B cell (primary cell): Measurements from ENCODE around the gene SLC27A1. TPM values are rescaled to one million over a fixed set of nuclear protein-coding genes. Genes with fewer than 3 reads are reported as not detected.

ENCODE experiments used
- ATAC-seq: fragments of 200-7000 bp; cut with Tn5 transposase; one replicate; pipeline ENCODE4 v1.10.0; 2021; ENCODE audit warnings: low read depth, mild to moderate bottlenecking, moderate number of reproducible peaks, moderate library complexity
- CTCF ChIA-PET: fragments of 350-600 bp; sonication (Branson Sonifier 250); formaldehyde crosslinking; loops from one replicate; lab custom pipeline; 2021; ENCODE audit warnings: antibody characterized with exemption, inconsistent platforms; lab: Charles Lee
- POLR2A ChIA-PET: fragments of 350-600 bp; sonication (Branson Sonifier 250); formaldehyde crosslinking; loops from one replicate; lab custom pipeline; 2021; ENCODE audit warnings: antibody characterized with exemption; lab: Charles Lee
- DNase-seq: peaks from one replicate; pipeline ENCODE4 v3.0.0; 2013
- H2AFZ ChIP-seq: 2 replicates; pipeline ENCODE4 v1.6.1; 2012; ENCODE audit warnings: mild to moderate bottlenecking, low read depth, low read length; ENCODE audit not compliant: insufficient read depth, poor library complexity, severe bottlenecking
- H3K27ac ChIP-seq, 2 donors: 1 replicate in 1 of 2; 2 replicates in 1 of 2; pipeline ENCODE4 v1.5.1; 2012 to 2013; ENCODE audit warnings: low read length in 2 of 2, mild to moderate bottlenecking in 2 of 2, moderate library complexity in 1 of 2
- H3K27me3 ChIP-seq, 4 experiments: fragments of 200-600 bp in 1 of 4; sonication (generic) in 1 of 4; replicated peaks in 1 of 4; 1 replicate in 2 of 4; 2 replicates in 2 of 4; pipeline versions ENCODE4 v1.6.1 to v1.7.0; 2013 to 2016; ENCODE audit warnings: low read length in 3 of 4, mild to moderate bottlenecking in 2 of 4, mixed read lengths in 1 of 4, moderate library complexity in 1 of 4; ENCODE audit not compliant: insufficient read depth in 4 of 4, control insufficient read depth in 3 of 4; ENCODE audit errors: control extremely low read depth in 1 of 4
- H3K36me3 ChIP-seq, 2 experiments: replicated peaks in 1 of 2; 1 replicate in 1 of 2; 2 replicates in 1 of 2; pipeline versions ENCODE4 v1.6.1 to v1.7.1; 2013; ENCODE audit warnings: low read length in 1 of 2; ENCODE audit not compliant: insufficient read depth in 2 of 2, control insufficient read depth in 1 of 2; ENCODE audit errors: control extremely low read depth in 1 of 2, extremely low read depth in 1 of 2
- H3K4me1 ChIP-seq, 2 donors: fragments of 200-600 bp in 1 of 2; sonication (generic) in 1 of 2; 1 replicate in 1 of 2; 2 replicates in 1 of 2; pipeline versions ENCODE4 v1.5.1 to v1.6.1; 2013 to 2017; ENCODE audit warnings: low read length in 2 of 2; ENCODE audit not compliant: control insufficient read depth in 2 of 2, insufficient read depth in 2 of 2
- H3K4me2 ChIP-seq: replicated peaks from 2 replicates; pipeline ENCODE3; 2012; ENCODE audit warnings: mild to moderate bottlenecking, low read depth, low read length; ENCODE audit not compliant: poor library complexity, severe bottlenecking
- H3K4me3 ChIP-seq, 5 experiments: fragments of 200-600 bp in 1 of 5; sonication (generic) in 1 of 5; 1 replicate in 3 of 5; 2 replicates in 2 of 5; pipeline versions ENCODE4 v1.5.1 to v1.7.0; 2011 to 2016; ENCODE audit warnings: low read length in 4 of 5, mild to moderate bottlenecking in 4 of 5, low read depth in 2 of 5, control low read depth in 1 of 5, moderate library complexity in 1 of 5; ENCODE audit not compliant: insufficient read depth in 1 of 5; ENCODE audit errors: control extremely low read depth in 1 of 5, extremely low read depth in 1 of 5
- H3K79me2 ChIP-seq: fragments of 200-600 bp; sonication (generic); one replicate; pipeline ENCODE4 v1.6.0; 2016; ENCODE audit warnings: low read length; ENCODE audit not compliant: control insufficient read depth, insufficient read depth
- H3K9ac ChIP-seq: fragments of 200-600 bp; sonication (generic); 2 replicates; pipeline ENCODE4 v1.6.1; 2017; ENCODE audit warnings: mild to moderate bottlenecking, low read length, moderate library complexity
- H3K9me3 ChIP-seq, 3 donors: one replicate each; pipeline versions ENCODE4 v1.6.1 to v1.7.1; 2013; ENCODE audit warnings: low read length in 2 of 3; ENCODE audit not compliant: control insufficient read depth in 2 of 3, insufficient read depth in 1 of 3; ENCODE audit errors: control extremely low read depth in 1 of 3
- H4K20me1 ChIP-seq: 2 replicates; pipeline ENCODE4 v1.6.0; 2012; ENCODE audit warnings: mild to moderate bottlenecking, low read length; ENCODE audit not compliant: insufficient read depth, control insufficient read depth, poor library complexity, severe bottlenecking
- H3K27ac Mint-ChIP-seq: one replicate; pipeline ENCODE4 v1.8.0; 2021; ENCODE audit warnings: mixed read lengths
- H3K27me3 Mint-ChIP-seq: one replicate; pipeline ENCODE4 v1.8.0; 2021; ENCODE audit warnings: mixed read lengths
- H3K4me1 Mint-ChIP-seq: one replicate; pipeline ENCODE4 v1.8.0; 2021; ENCODE audit warnings: mixed read lengths
- H3K4me3 Mint-ChIP-seq: one replicate; pipeline ENCODE4 v1.8.0; 2021; ENCODE audit warnings: mixed read lengths
- H3K9me3 Mint-ChIP-seq: one replicate; pipeline ENCODE4 v1.8.0; 2022; ENCODE audit warnings: mixed read lengths; ENCODE audit not compliant: insufficient read depth
- CTCF ChIP-seq: fragments of 200-600 bp; IDR thresholded peaks from one replicate; pipeline ENCODE4 v1.8.0; 2022; ENCODE audit warnings: antibody characterized with exemption, mild to moderate bottlenecking
- EZH2 ChIP-seq: IDR thresholded peaks from 2 replicates; pipeline ENCODE4 v1.6.1; 2012; ENCODE audit warnings: borderline replicate concordance, low read depth, mild to moderate bottlenecking, moderate library complexity, low read length; ENCODE audit not compliant: insufficient read depth, poor library complexity, severe bottlenecking
- WGBS: methylation state at CpG from one replicate; pipeline ENCODE4 v1.1.5; 2013; ENCODE audit warnings: missing lambda C conversion rate; ENCODE audit not compliant: insufficient coverage; 5-methylcytosine and 5-hydroxymethylcytosine counted together
- intact Hi-C: fragments of 100-400 bp; cut with micrococcal nuclease; formaldehyde crosslinking; loops from one replicate; pipeline ENCODE4 v1.10.0; 2022
- polyA plus RNA-seq: library from polyadenylated mRNA; depleted of rRNA; stranded (reverse); fragments of >200 nt; gene quantifications from 2 replicates; pipeline ENCODE4 v1.2.3, GENCODE V29; 2012
- total RNA-seq, 2 donors: library from RNA; stranded (reverse); fragments of 120-200 nt in 1 of 2; gene quantifications; 1 replicate in 1 of 2; 2 replicates in 1 of 2; pipeline versions ENCODE4 v1.2.3 to v1.2.4, GENCODE V29; 2013 to 2022

SLC27A1 gene
- total and polyA plus RNA-seq, 2 donors (not counting 1 experiment from before 2014, with no cell fraction given) = 5.1 to 9.5 TPM

GRCh38 chr19:17435218-17435617 lies 35.1 kb upstream of the SLC27A1 start:
- CTCF ChIA-PET = no interaction called here
- Histone ChIP-seq H3K27me3 (no peaks in the 10 kb centered on the region), H3K79me2 (no peaks in the 10 kb centered on the region), H3K4me2 (no peak overlapping the region), H4K20me1 (no peaks in the 10 kb centered on the region), H3K36me3 (no peaks in the 10 kb centered on the region), H3K27ac (no peak overlapping the region), H3K9ac (no peak overlapping the region), H3K9me3 (peaks cover 0 to 10% (median 0%) of the 10 kb centered on the region in 3 donors), H2AFZ (no peak overlapping the region), H3K4me1 (no peaks in the 10 kb centered on the region), H3K4me3 (no peak overlapping the region)
- POLR2A ChIA-PET = no interaction called here
- no peaks in the 10 kb centered on the region for H3K27me3 Mint-ChIP-seq
- no peaks in the 10 kb centered on the region for H3K4me1 Mint-ChIP-seq
- no peak for ATAC-seq
- intact Hi-C loops = no loop called here
- H3K27ac Mint-ChIP-seq = no peak overlapping the region
- no peaks in the 10 kb centered on the region for H3K9me3 Mint-ChIP-seq
- no peak for TF ChIP-seq CTCF
- no peak for TF ChIP-seq EZH2
- no peak for DNase-seq
- WGBS = 91% methylated on average over 6 of the region's 7 CpGs
- H3K4me3 Mint-ChIP-seq = no peak overlapping the region

- intact Hi-C loops = no loop called here
- H3K27ac Mint-ChIP-seq = no peak overlapping the region
- no peak overlapping the region for H3K4me3 Mint-ChIP-seq
- H3K4me3 ChIP-seq = no peak overlapping the region
- TF ChIP-seq EZH2 (no peak), CTCF (no peak)
- ATAC-seq (no peak), DNase-seq (no peak)
- no peaks in the 10 kb centered on the region for H3K79me2 ChIP-seq
- peaks cover 0 to 10% (median under 1%) of the 10 kb centered on the region in 3 donors for H3K9me3 ChIP-seq
- 98% methylated on average over 20 of the region's 25 CpGs for WGBS
- no peak overlapping the region for H3K27ac ChIP-seq
- H3K27me3 Mint-ChIP-seq = no peaks in the 10 kb centered on the region
- no peaks in the 10 kb centered on the region for H3K9me3 Mint-ChIP-seq
- H3K4me2 ChIP-seq = no peak overlapping the region
- POLR2A ChIA-PET = no interaction called here
- CTCF ChIA-PET = interaction anchor here (1.0 kb wide), 1 partner anchor 10 kb away, joined by 3 read pairs; no protein-coding TSS in a partner anchor
- no peaks in the 10 kb centered on the region for H4K20me1 ChIP-seq
- H3K36me3 ChIP-seq = no peaks in the 10 kb centered on the region
- H3K27me3 ChIP-seq = no peaks in the 10 kb centered on the region
- no peaks in the 10 kb centered on the region for H3K4me1 ChIP-seq
- H3K9ac ChIP-seq = no peak overlapping the region
- H2AFZ ChIP-seq = no peak overlapping the region
- H3K4me1 Mint-ChIP-seq = no peaks in the 10 kb centered on the region
Measured at GRCh38 chr19:17436094-17436873, 34.0 kb upstream of the SLC27A1 start.
